GM21717 (cell line): ENCODE results near the gene MRTFB.

ENCODE experiments used
- ATAC-seq: cut with Tn5 transposase; IDR thresholded peaks from one replicate; pipeline ENCODE4 v1.9.1; 2021; ENCODE audit warnings: mild to moderate bottlenecking, moderate library complexity; ENCODE audit not compliant: unreplicated experiment

MRTFB gene

GRCh38 chr16:14061732-14062259 lies 9.3 kb upstream of the MRTFB start:
- no peak for ATAC-seq

DNA sequence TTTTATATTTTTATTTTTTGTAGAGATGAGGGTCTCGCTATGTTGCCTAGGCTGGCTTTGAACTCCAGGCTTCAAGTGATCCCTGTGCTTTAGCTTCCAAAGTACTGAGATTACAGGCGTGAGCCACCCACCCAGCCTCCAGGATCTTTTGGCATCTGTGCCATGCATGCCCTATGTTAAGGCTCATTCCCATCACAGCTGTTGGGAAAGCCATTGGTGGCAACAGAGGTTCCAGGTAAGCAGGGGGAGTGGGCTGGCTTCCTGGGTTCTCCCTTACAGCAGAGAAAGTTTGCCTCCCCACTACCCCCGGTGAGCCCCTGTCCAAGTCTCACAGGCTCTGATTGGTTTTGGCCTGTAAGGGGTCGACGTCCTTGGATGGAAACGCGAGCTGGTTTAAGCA lies 8.9 kb upstream of the MRTFB start:
- no peak for ATAC-seq

- ATAC-seq = no peak
Observed at GRCh38 chr16:14063618-14064581, 7.2 kb upstream of the MRTFB start.

- ATAC-seq = no peak
Observed at GRCh38 chr16:14069818-14070217, 1.3 kb upstream of the MRTFB start.

- ATAC-seq = peak; percentile 29
Observed at GRCh38 chr16:14070555-14070876, 603 bp upstream of the MRTFB start.

- ATAC-seq = peak; percentile 39
Observed at GRCh38 chr16:14071576-14072271, 605 bp downstream of the MRTFB start.

- ATAC-seq = no peak
Observed at GRCh38 chr16:14072360-14072759, 1.2 kb downstream of the MRTFB start.

- ATAC-seq = no peak
Observed at GRCh38 chr16:14074544-14074943, 3.4 kb downstream of the MRTFB start.

- no peak for ATAC-seq
Observed at GRCh38 chr16:14077918-14078317, 6.8 kb downstream of the MRTFB start.

DNA sequence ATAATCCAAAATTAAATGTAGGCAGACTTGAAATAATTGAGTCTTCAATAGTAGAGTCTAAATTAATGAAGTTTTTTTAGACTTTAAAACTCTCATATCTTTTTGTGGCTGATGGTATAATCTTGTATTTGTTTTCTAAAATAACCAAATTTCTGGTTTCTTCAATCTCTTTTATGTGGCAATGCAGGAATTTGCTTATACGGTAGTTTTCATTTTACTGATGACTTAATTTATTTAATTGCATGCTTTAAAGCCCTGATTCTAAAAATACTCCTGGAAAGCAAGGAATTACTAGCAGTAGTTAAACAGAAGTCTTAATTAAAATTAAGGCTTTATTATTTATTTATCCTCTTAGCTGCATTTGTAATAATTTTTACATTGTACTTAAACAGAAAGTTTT lies 15.4 kb downstream of the MRTFB start:
- no peak for ATAC-seq

DNA sequence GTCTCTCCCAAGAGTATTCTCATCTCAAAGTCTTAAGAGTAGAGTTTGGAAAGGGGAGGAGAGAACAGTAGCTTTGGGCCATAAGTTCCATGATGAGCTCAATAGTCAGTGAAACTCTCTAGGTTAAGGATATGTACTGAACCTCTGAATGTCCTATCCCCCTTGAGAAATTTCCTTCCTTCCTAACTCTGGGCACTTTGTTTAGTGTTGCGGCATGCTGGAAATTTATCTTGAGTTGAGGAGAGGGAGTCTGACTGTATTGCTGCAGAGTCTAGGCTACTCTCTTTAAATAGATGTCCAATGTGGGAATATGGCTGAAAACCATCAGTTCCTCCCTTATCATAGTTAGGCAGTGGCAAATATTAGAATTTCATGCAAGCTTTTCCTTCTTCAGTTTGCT lies 16.1 kb downstream of the MRTFB start:
- no peak for ATAC-seq

GRCh38 chr16:14087590-14088154 lies 16.6 kb downstream of the MRTFB start:
- ATAC-seq = no peak

DNA sequence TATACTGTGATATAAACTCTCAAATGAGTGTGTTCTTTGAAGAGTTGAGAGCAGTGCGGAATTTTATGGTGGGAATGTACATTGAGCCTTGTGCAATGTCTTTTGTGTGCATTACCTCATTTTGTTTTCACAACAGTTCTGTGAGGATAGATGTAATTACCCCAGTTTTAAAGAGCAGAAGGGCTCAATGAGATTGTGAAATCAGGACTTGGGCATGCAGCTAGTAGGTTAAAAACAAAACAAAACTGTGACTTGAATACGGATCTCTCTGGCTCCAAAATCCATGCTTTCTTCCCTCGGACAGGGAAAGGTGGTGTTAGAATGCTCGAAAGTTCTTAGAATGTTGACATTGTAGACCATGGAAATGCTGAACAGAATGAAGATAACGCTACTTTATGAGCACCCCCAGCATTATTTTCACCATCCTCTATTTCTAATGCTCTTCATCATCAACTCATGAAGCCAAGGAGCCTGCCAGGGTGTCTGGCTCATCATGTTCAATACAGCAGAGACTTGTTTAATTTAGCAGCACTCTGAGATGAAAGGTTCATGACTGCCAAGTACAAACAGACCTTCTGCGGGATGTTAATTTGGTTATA lies 17.1 kb downstream of the MRTFB start:
- no peak for ATAC-seq

GRCh38 chr16:14089283-14089823 lies 18.2 kb downstream of the MRTFB start:
- ATAC-seq = no peak

DNA sequence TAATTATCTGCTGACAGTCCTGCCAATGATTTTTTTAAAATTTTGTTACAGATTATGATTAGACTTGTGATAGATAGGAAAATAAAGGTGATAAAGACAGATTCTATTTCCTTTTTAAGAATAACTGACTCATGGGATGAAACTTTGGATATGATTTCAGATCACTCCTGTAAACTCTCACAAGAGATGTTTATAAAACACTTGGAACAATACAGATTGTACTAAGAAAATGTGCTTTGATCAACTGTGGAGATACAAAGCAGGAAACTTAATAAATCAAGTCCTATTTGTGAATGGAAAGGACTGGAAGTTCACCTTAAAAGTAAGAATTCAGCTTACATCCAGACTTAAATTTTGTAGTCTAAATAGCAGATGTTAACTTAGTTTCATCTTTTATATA lies 21.4 kb downstream of the MRTFB start:
- ATAC-seq = no peak

DNA sequence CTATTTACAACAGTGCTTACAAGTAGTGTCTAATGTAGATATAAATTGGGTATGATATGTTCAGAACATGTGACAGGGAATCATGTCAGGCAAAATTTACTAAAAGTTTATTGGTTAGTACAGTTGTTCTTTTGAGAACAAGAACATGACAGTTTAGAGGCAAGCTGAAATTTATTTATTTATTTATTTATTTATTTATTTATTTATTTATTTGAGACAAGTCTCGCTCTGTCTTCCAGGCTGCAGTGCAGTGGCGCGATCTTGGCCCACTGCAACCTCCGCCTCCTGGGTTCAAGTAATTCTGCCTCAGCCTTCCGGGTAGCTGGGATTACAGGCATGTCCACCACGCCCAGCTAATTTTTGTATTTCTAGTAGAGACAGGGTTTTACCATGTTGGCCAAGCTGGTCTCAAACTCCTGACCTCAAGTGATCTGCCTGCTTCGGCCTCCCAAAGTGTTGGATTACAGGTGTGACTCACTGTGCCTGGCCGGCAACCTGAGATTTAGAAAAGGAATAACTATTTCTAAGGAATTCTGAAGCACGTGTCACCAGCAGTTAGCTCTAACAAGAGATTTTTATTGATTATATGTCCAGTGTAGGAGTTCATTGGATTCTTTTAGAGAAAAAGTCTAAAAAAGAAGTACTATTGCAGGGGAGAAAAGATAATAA lies 24.9 kb downstream of the MRTFB start:
- ATAC-seq = no peak

DNA sequence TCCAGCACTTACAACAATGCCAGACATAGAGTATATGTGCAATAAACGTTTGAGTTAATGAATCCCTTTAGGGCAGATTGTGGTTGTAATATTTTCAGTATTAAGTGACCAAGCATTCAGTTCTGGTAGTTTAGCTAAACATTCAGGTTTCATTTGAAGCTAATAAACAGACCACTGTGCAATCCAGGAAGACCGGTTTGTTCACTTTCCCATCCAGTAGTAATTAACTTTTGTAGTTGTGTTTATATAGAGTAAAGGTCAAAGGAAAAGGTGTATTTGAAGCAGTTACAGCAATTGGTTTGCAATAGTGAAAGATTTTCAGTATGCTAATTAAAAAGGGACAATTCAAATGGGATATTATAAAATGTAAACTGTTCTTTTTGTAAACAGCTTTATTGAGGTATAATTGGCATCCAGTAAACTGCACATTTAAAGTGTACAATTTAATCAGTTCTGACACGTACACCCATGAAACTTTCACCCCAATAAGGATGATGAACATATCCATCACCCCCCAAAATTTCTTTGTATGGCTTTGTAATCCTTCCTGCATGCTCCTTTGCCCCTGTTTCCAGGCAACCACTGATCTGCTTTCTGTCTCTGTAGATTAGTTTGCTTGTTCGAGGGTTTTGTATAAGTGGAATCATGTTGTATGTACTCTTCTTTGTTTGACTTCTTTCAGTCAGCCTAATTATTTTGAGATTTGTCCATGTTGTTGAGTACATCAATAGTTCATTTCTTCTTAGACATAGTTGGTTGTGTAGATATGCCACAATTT lies 26.3 kb downstream of the MRTFB start:
- no peak for ATAC-seq

DNA sequence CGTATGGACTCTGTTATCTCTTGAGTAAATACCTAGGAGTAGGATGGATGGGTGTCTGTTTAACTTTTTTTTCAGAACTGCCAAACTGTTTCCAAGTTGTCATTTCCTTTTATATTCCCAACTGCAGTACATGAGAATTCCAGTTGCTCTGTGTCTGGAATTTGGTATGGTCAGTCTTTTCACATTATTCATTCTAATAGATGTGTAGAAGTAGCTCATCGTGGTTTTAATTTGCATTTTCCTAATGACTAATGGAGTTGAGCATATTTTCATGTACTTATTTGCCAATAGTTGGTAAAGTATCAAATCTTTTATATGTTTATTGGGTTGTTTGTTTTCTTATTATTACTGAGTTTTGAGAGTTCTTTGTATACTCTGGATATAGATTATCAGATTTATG lies 27.0 kb downstream of the MRTFB start:
- no peak for ATAC-seq

DNA sequence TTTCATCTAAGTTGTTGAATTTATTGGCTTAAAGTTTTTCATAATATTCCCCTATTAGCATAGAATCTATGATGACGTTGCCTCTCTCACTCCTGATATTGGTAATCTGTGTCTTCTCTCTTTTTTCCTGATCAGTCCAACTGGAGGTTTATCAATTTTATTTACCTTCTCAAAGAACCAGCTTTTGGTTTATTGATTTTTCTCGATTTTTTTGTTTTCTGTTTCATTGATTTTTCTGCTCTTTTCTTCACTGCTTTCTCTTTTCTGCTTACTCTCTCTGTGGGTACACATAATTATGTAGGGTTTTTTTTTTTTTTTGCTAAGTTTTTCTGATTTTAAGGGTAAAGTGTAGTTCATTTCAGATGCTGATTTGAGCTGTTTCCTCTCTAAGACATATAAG lies 29.7 kb downstream of the MRTFB start:
- no peak for ATAC-seq

DNA sequence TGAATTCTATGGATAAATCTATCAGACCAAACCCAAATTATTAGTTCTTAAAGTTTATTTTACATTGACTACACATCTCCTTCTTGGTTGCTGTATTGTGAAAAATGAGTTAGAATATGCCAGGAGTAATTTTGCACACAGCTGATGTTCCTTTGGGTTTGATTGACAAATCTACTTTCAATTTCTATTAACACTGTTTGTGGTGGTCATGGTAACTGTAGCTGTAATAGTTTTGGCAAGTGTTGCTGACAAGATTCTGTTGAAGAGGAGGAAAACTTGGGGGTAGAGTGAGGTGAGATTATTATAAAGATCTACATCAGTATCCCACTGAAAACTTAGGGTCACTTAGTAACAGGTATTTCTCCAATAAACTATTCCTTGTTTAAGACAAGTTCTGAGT lies 30.3 kb downstream of the MRTFB start:
- peak; percentile 53 for ATAC-seq
